ENCODE data around the gene PGC. TPM values are rescaled to one million over a fixed set of nuclear protein-coding genes. Genes with fewer than 3 reads are reported as not detected.
A peak's percentile ranks its signal among the peaks of the same experiment; 100 is the strongest.

Gene PGC
- total and polyA plus RNA-seq, 12 donors = 0.58 to 2.0 TPM; not detected in 10

- no peaks in the 10 kb centered on the region for H3K27me3 ChIP-seq
- no peaks in the 10 kb centered on the region for H3K9me3 ChIP-seq
- peak overlapping the region in 1 of 10 donors; percentile 60 for H3K27ac ChIP-seq
- ATAC-seq = no peak
- H3K4me3 ChIP-seq = no peak overlapping the region
- DNase-seq = no peak
- no peaks in the 10 kb centered on the region for H3K36me3 ChIP-seq
- intact Hi-C loops (cut with DNase I) = no loop called here
- H3K4me1 ChIP-seq = peaks cover 34 to 100% (median 89%) of the 10 kb centered on the region in 9 donors
- WGBS, 2 donors = 68 to 75% methylated on average over 2 of the region's 2 CpGs
- TF ChIP-seq CTCF (IDR thresholded peaks at IDR 0.05) = no peak
Measured at GRCh38 chr6:41720783-41721182, 26.4 kb downstream of the PGC start.

DNA sequence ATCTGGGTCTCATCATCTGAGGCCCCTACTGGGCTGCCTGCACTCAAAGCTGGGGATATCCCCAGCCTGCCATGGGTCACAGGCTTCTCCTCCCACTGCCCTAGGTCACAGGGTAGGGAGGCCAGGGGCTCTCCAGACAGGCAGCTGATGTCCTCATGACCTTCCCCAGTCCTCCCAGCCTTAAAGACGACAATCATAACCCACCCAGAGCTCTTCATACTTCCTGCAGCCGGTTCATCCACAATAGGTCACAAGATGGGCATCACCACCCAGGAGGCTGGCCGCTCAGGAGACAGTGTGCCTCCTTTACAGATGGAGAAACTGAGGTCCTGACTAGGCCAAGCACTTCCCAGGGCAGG lies 27.0 kb downstream of the PGC start:
- no peaks in the 10 kb centered on the region for H3K9me3 ChIP-seq
- H3K27me3 ChIP-seq = no peaks in the 10 kb centered on the region
- peak overlapping the region in 7 of 10 donors; percentile 2 to 88 (median 42) for H3K27ac ChIP-seq
- no peak for TF ChIP-seq CTCF (IDR thresholded peaks at IDR 0.05)
- no peak for DNase-seq
- intact Hi-C loops (cut with DNase I) = no loop called here
- no peak for ATAC-seq
- peaks cover 33 to 100% (median 86%) of the 10 kb centered on the region in 9 donors for H3K4me1 ChIP-seq
- 67 to 78% methylated on average over 3 of the region's 3 CpGs for WGBS, 2 donors
- H3K4me3 ChIP-seq = no peak overlapping the region
- no peaks in the 10 kb centered on the region for H3K36me3 ChIP-seq

- DNase-seq (no peak), ATAC-seq (no peak)
- peaks cover 0 to 2% (median 0%) of the 10 kb centered on the region in 9 donors for H3K36me3 ChIP-seq
- no peak overlapping the region for H3K4me3 ChIP-seq
- 66 to 82% methylated on average over 7 of the region's 7 CpGs for WGBS, 2 donors
- H3K27ac ChIP-seq = peak overlapping the region in 8 of 10 donors; percentile 2 to 88 (median 42)
- TF ChIP-seq CTCF (IDR thresholded peaks at IDR 0.05) = no peak
- peaks cover 27 to 100% (median 86%) of the 10 kb centered on the region in 9 donors for H3K4me1 ChIP-seq
- H3K9me3 ChIP-seq = no peaks in the 10 kb centered on the region
- intact Hi-C loops (cut with DNase I) = no loop called here
- H3K27me3 ChIP-seq = no peaks in the 10 kb centered on the region
Measured at GRCh38 chr6:41719436-41720261, 27.5 kb downstream of the PGC start.

DNA sequence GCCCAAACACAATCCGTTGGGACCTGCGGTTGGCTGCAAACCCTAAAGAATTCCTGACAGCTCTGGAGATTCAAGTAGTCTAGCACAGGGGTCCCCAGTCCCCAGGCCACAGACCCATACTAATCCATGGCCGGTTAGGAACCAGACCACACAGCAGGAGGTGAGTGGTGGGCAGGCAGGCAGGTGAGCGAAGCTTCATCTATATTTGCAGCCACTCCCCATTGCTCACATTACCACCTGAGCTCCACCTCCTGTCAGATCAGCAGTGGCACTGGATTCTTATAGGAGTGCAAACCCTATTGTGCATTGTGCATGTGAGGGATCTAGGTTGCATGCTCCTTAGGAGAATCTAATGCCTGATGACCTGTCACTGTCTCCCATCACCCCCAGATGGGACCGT lies 28.4 kb downstream of the PGC start:
- Histone ChIP-seq H3K27ac (peak overlapping the region in 4 of 10 donors; percentile 15 to 91 (median 74)), H3K36me3 (peaks cover 0 to 5% (median 0%) of the 10 kb centered on the region in 9 donors), H3K4me1 (peaks cover 19 to 100% (median 86%) of the 10 kb centered on the region in 9 donors), H3K4me3 (no peak overlapping the region), H3K9me3 (no peaks in the 10 kb centered on the region), H3K27me3 (no peaks in the 10 kb centered on the region)
- 64 to 73% methylated on average over 5 of the region's 5 CpGs for WGBS, 2 donors
- DNase-seq (no peak), ATAC-seq (no peak)
- intact Hi-C loops (cut with DNase I) = no loop called here
- no peak for TF ChIP-seq CTCF (IDR thresholded peaks at IDR 0.05)
